Esophagus (tissue), 2 donors: ENCODE data around the gene BPIFA3. TPM values are rescaled to one million over a fixed set of nuclear protein-coding genes. Genes with fewer than 3 reads are reported as not detected.
"Not testable (repeated sequence)": the region's sequence is repeated elsewhere in the genome, so short reads cannot be mapped to it uniquely, and the experiment has no call there.

ENCODE experiments used
- H3K27ac ChIP-seq, 2 donors: one replicate each; pipeline ENCODE4 v1.5.1; 2013; ENCODE audit warnings: low read depth in 2 of 2, mild to moderate bottlenecking in 2 of 2, inconsistent platforms in 1 of 2, low read length in 1 of 2, moderate library complexity in 1 of 2
- H3K27me3 ChIP-seq, 2 donors: one replicate each; pipeline ENCODE4 v1.6.1; 2013; ENCODE audit warnings: low read length in 2 of 2, control low read depth in 1 of 2, mild to moderate bottlenecking in 1 of 2; ENCODE audit not compliant: insufficient read depth in 2 of 2, control insufficient read depth in 1 of 2
- H3K36me3 ChIP-seq, 2 donors: one replicate each; pipeline ENCODE4 v1.6.1; 2013; ENCODE audit warnings: low read length in 1 of 2; ENCODE audit not compliant: control insufficient read depth in 2 of 2, insufficient read depth in 2 of 2
- H3K4me1 ChIP-seq, 2 donors: one replicate each; pipeline ENCODE4 v1.6.1; 2013; ENCODE audit warnings: low read length in 1 of 2; ENCODE audit not compliant: control insufficient read depth in 2 of 2, insufficient read depth in 2 of 2
- H3K4me3 ChIP-seq, 2 donors: one replicate each; pipeline ENCODE4 v1.5.1; 2013; ENCODE audit warnings: low read length in 2 of 2, mild to moderate bottlenecking in 2 of 2, low read depth in 1 of 2, moderate library complexity in 1 of 2
- H3K9me3 ChIP-seq, 2 donors: one replicate each; pipeline ENCODE4 v1.6.1; 2013; ENCODE audit warnings: mild to moderate bottlenecking in 2 of 2, low read depth in 1 of 2, low read length in 1 of 2, moderate library complexity in 1 of 2; ENCODE audit not compliant: control insufficient read depth in 2 of 2, insufficient read depth in 1 of 2
- WGBS, 2 donors: extraction: QIAGEN DNeasy Blood & Tissue Kit; methylation state at CpG; one replicate each; pipeline ENCODE4 v1.1.7; 2013; 5-methylcytosine and 5-hydroxymethylcytosine counted together
- polyA plus RNA-seq, 2 donors: library from polyadenylated mRNA; stranded (reverse); fragments of 200-250 nt; gene quantifications; one replicate each; pipeline ENCODE4 v1.2.3, GENCODE V29; 2013
- donor health status: healthy with polysubstance abuse.
- donor health status: Bipolar disorder and iron deficiency.

Gene BPIFA3
- polyA plus RNA-seq, 2 donors = not detected

- 85 to 86% methylated on average over 2 of the region's 2 CpGs for WGBS, 2 donors
- Histone ChIP-seq H3K4me1 (no peaks in the 10 kb centered on the region), H3K4me3 (no peak overlapping the region), H3K36me3 (no peaks in the 10 kb centered on the region), H3K27me3 (no peaks in the 10 kb centered on the region), H3K27ac (no peak overlapping the region), H3K9me3 (no peaks in the 10 kb centered on the region)
Measured at GRCh38 chr20:33183312-33183711, 33.8 kb upstream of the BPIFA3 start.

GRCh38 chr20:33185031-33185590 lies 32.0 kb upstream of the BPIFA3 start:
- 84 to 91% methylated on average over 16 to 40 of the region's 40 CpGs for WGBS, 2 donors

GRCh38 chr20:33187491-33187890 lies 29.7 kb upstream of the BPIFA3 start:
- no peaks in the 10 kb centered on the region for H3K36me3 ChIP-seq
- whole genome bisulfite sequencing, 2 donors = 81 to 84% methylated on average over 4 of the region's 4 CpGs
- H3K9me3 ChIP-seq = no peaks in the 10 kb centered on the region
- H3K4me3 ChIP-seq = no peak overlapping the region
- no peak overlapping the region for H3K27ac ChIP-seq
- H3K27me3 ChIP-seq = no peaks in the 10 kb centered on the region
- no peaks in the 10 kb centered on the region for H3K4me1 ChIP-seq

More at GRCh38 chr20:33185031-33185590, 32.0 kb upstream of the BPIFA3 start:
- H3K4me3 ChIP-seq, H3K27me3 ChIP-seq, H3K27ac ChIP-seq, H3K4me1 ChIP-seq, H3K9me3 ChIP-seq, H3K36me3 ChIP-seq: not testable (repeated sequence)

GRCh38 chr20:33188421-33188820 lies 28.7 kb upstream of the BPIFA3 start:
- Histone ChIP-seq H3K36me3 (no peaks in the 10 kb centered on the region), H3K9me3 (no peaks in the 10 kb centered on the region), H3K4me3 (no peak overlapping the region), H3K27me3 (no peaks in the 10 kb centered on the region), H3K4me1 (no peaks in the 10 kb centered on the region), H3K27ac (no peak overlapping the region)
- WGBS, 2 donors = 85 to 88% methylated on average over 9 of the region's 9 CpGs

- H3K4me1 ChIP-seq = no peaks in the 10 kb centered on the region
- H3K27me3 ChIP-seq = no peaks in the 10 kb centered on the region
- H3K27ac ChIP-seq = no peak overlapping the region
- no peak overlapping the region for H3K4me3 ChIP-seq
- no peaks in the 10 kb centered on the region for H3K36me3 ChIP-seq
- no peaks in the 10 kb centered on the region for H3K9me3 ChIP-seq
- WGBS, 2 donors = 15 to 16% methylated on average over 3 of the region's 3 CpGs
Measured at GRCh38 chr20:33191484-33191883, 25.7 kb upstream of the BPIFA3 start.

- no peak overlapping the region for H3K4me3 ChIP-seq
- H3K36me3 ChIP-seq = no peaks in the 10 kb centered on the region
- H3K4me1 ChIP-seq = no peaks in the 10 kb centered on the region
- H3K9me3 ChIP-seq = no peaks in the 10 kb centered on the region
- no peak overlapping the region for H3K27ac ChIP-seq
- no peaks in the 10 kb centered on the region for H3K27me3 ChIP-seq
- WGBS, 2 donors = 64 to 65% methylated on average over 1 of the region's 1 CpG
Measured at GRCh38 chr20:33191955-33192354, 25.2 kb upstream of the BPIFA3 start.

- no peaks in the 10 kb centered on the region for H3K36me3 ChIP-seq
- 58 to 60% methylated on average over 8 of the region's 8 CpGs for WGBS, 2 donors
- H3K27ac ChIP-seq = no peak overlapping the region
- no peaks in the 10 kb centered on the region for H3K9me3 ChIP-seq
- no peaks in the 10 kb centered on the region for H3K4me1 ChIP-seq
- H3K27me3 ChIP-seq = no peaks in the 10 kb centered on the region
- H3K4me3 ChIP-seq = no peak overlapping the region
Measured at GRCh38 chr20:33192912-33193501, 24.1 kb upstream of the BPIFA3 start.

- H3K36me3 ChIP-seq = no peaks in the 10 kb centered on the region
- H3K27me3 ChIP-seq = no peaks in the 10 kb centered on the region
- no peak overlapping the region for H3K4me3 ChIP-seq
- H3K9me3 ChIP-seq = no peaks in the 10 kb centered on the region
- WGBS, 2 donors = 79 to 81% methylated on average over 3 of the region's 3 CpGs
- no peaks in the 10 kb centered on the region for H3K4me1 ChIP-seq
- H3K27ac ChIP-seq = no peak overlapping the region
Measured at GRCh38 chr20:33199026-33199425, 18.1 kb upstream of the BPIFA3 start.

- no peaks in the 10 kb centered on the region for H3K27me3 ChIP-seq
- no peaks in the 10 kb centered on the region for H3K36me3 ChIP-seq
- no peak overlapping the region for H3K4me3 ChIP-seq
- 49 to 51% methylated on average over 4 of the region's 4 CpGs for WGBS, 2 donors
- H3K27ac ChIP-seq = no peak overlapping the region
- H3K4me1 ChIP-seq = no peaks in the 10 kb centered on the region
- H3K9me3 ChIP-seq = no peaks in the 10 kb centered on the region
Measured at GRCh38 chr20:33202451-33202850, 14.7 kb upstream of the BPIFA3 start.

- Histone ChIP-seq H3K4me3 (no peak overlapping the region), H3K27me3 (no peaks in the 10 kb centered on the region), H3K9me3 (no peaks in the 10 kb centered on the region), H3K4me1 (no peaks in the 10 kb centered on the region), H3K27ac (no peak overlapping the region), H3K36me3 (no peaks in the 10 kb centered on the region)
- WGBS, 2 donors = 84% methylated on average over 3 of the region's 3 CpGs
Measured at GRCh38 chr20:33203444-33203843, 13.7 kb upstream of the BPIFA3 start.
